ENCODE results near the gene RFX7.
A peak's percentile ranks its signal among the peaks of the same experiment; 100 is the strongest.

RFX7 gene

DNA sequence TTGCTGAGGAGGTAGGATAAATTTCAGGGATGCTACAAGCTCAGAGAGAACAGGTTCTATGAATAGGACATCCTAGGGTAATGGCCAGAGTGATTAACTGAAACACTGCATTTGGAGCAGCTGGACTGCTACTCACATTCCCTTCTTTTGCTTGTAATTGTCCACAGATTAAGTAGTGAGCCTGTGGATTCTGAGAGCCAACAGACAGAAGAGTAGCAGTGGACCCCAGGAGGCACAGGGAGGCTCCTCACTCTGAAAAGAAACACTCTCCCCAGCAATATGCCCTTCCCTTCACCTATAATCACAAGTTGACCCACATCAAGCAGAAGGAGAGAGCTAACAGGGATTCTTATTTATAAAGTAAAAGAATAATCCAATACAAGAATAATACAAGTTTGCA is 10.6 kb upstream of the RFX7 start:
- DNase-seq (ENCODE audit: insufficient read length, low spot score) (no peak), FAIRE-seq (no peak)
- TF ChIP-seq TAF1 (IDR thresholded peaks at IDR 0.05; ENCODE audit: low read depth, low read length) (no peak), PAX5 (IDR thresholded peaks at IDR 0.05; ENCODE audit: insufficient read depth, low read length, severe bottlenecking) (no peak), POU2F2 (IDR thresholded peaks at IDR 0.05; ENCODE audit: low read depth, low read length) (no peak), POLR2A (IDR thresholded peaks at IDR 0.05; ENCODE audit: low read depth, low read length) (no peak), SPI1 (IDR thresholded peaks at IDR 0.05; ENCODE audit: low read depth, low read length) (no peak), POLR2AphosphoS5 (IDR thresholded peaks at IDR 0.05; ENCODE audit: low read depth, low read length) (no peak)

DNA sequence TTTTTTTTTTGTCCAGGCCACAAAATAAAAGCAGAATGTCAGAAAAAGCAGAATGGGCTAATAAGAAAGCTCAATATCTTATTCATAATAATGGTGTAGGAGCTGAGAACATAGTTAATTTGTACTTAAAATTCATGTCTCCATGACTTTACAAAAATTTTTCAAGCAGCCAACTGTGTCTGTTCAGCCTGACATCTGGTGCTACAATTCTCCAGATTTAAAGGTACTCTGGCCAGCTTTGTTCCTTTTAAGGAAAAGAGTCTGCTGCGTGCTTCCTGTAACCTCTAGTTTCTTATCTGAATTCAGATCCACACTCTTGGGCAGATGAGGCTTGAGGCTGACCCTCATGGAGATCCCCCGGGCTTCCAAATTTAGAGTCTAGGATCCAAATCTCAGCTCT is 8.7 kb upstream of the RFX7 start:
- DNase-seq (ENCODE audit: insufficient read length, low spot score) (no peak), FAIRE-seq (no peak)
- TF ChIP-seq POLR2A (IDR thresholded peaks at IDR 0.05; ENCODE audit: low read depth, low read length) (no peak), POLR2AphosphoS5 (IDR thresholded peaks at IDR 0.05; ENCODE audit: low read depth, low read length) (no peak), PAX5 (IDR thresholded peaks at IDR 0.05; ENCODE audit: insufficient read depth, low read length, severe bottlenecking) (no peak), TAF1 (IDR thresholded peaks at IDR 0.05; ENCODE audit: low read depth, low read length) (no peak), POU2F2 (IDR thresholded peaks at IDR 0.05; ENCODE audit: low read depth, low read length) (no peak), SPI1 (IDR thresholded peaks at IDR 0.05; ENCODE audit: low read depth, low read length) (no peak)

DNA sequence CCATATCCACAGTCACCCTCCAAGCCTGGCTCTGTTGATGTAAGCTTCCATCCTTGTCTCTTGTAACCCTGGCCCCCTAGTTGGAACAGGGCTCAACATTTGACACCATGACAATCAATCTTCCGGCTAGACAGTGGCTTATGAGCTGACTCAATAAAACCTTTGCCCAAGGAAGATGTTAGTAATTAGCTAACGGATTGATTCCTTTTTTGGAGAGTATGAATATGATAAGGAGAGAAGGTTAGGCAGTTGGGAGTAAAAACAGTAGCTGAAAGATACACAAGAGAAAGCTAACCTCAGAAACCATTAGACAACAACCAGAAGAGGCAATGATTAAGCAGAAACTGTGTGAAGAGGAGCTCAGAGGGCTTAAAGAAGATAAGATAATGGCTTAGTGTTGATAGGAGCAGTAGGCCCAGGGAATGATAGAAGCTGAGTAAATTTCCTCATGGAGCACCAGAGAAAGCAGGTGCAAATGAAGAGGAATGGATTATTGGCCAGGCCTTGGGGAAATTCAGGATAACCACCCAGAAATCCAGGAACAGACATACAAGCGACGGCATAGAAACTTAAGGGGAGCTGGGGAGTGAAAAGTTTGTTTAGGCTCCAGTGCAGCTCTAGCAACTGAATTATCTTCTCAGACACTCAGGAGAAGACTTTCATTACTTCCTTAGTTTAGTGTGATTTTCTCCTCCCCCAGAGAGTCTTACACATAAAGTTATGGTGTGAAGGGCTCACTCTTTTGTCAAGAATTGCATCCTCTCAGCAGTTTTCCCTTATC is 7.8 kb upstream of the RFX7 start:
- TF ChIP-seq PAX5 (IDR thresholded peaks at IDR 0.05; ENCODE audit: insufficient read depth, low read length, severe bottlenecking): no peak
- no peak for TF ChIP-seq SPI1 (IDR thresholded peaks at IDR 0.05; ENCODE audit: low read depth, low read length)
- no peak for TF ChIP-seq POLR2AphosphoS5 (IDR thresholded peaks at IDR 0.05; ENCODE audit: low read depth, low read length)
- no peak for TF ChIP-seq POLR2A (IDR thresholded peaks at IDR 0.05; ENCODE audit: low read depth, low read length)
- TF ChIP-seq POU2F2 (IDR thresholded peaks at IDR 0.05; ENCODE audit: low read depth, low read length): no peak
- no peak for TF ChIP-seq TAF1 (IDR thresholded peaks at IDR 0.05; ENCODE audit: low read depth, low read length)
- no peak for FAIRE-seq
- no peak for DNase-seq (ENCODE audit: insufficient read length, low spot score)

DNA sequence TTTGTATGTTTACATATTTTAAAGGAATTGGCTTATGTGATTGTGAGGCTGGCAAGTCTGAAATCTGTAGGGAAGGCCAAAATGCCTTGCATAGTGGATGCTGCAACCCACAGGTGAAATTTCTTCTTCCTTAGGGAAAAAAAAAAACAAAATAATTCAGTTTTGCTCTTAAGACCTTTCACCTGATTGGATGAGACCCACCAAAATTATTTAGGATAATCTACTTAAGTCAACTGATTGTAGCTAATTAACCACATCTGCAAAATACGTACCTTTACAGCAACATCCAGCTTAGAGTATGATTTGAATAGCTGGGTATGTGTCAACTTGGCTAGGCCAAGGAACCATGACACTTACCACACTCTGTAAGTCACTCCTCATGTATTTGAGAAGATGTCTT is 6.9 kb upstream of the RFX7 start:
- FAIRE-seq (no peak), DNase-seq (ENCODE audit: insufficient read length, low spot score) (no peak)
- TF ChIP-seq PAX5 (IDR thresholded peaks at IDR 0.05; ENCODE audit: insufficient read depth, low read length, severe bottlenecking): no peak
- no peak for TF ChIP-seq POU2F2 (IDR thresholded peaks at IDR 0.05; ENCODE audit: low read depth, low read length)
- no peak for TF ChIP-seq TAF1 (IDR thresholded peaks at IDR 0.05; ENCODE audit: low read depth, low read length)
- TF ChIP-seq POLR2AphosphoS5 (IDR thresholded peaks at IDR 0.05; ENCODE audit: low read depth, low read length): no peak
- no peak for TF ChIP-seq SPI1 (IDR thresholded peaks at IDR 0.05; ENCODE audit: low read depth, low read length)
- TF ChIP-seq POLR2A (IDR thresholded peaks at IDR 0.05; ENCODE audit: low read depth, low read length): no peak

DNA sequence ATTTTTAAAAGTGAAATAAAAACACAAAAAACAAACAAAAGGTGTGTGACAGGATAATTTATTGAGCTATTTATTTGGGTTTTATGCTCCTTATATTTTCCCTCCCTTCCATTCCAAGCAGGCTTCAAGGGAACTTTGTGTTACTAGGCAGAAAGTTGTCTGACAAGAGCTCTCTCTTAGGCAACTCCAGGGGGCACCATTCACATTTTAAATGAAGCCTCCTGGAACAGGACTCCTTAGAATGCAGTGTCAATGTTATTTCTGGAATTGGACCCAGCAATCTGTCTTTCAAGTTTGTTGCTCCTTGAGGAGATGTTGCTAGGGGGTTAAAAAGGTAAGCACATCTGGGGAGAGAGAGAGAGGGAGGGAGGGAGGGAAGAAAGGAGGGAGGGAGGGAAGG is 5.4 kb upstream of the RFX7 start:
- no peak for TF ChIP-seq POLR2A (IDR thresholded peaks at IDR 0.05; ENCODE audit: low read depth, low read length)
- TF ChIP-seq POLR2AphosphoS5 (IDR thresholded peaks at IDR 0.05; ENCODE audit: low read depth, low read length): no peak
- no peak for TF ChIP-seq POU2F2 (IDR thresholded peaks at IDR 0.05; ENCODE audit: low read depth, low read length)
- FAIRE-seq: no peak

DNA sequence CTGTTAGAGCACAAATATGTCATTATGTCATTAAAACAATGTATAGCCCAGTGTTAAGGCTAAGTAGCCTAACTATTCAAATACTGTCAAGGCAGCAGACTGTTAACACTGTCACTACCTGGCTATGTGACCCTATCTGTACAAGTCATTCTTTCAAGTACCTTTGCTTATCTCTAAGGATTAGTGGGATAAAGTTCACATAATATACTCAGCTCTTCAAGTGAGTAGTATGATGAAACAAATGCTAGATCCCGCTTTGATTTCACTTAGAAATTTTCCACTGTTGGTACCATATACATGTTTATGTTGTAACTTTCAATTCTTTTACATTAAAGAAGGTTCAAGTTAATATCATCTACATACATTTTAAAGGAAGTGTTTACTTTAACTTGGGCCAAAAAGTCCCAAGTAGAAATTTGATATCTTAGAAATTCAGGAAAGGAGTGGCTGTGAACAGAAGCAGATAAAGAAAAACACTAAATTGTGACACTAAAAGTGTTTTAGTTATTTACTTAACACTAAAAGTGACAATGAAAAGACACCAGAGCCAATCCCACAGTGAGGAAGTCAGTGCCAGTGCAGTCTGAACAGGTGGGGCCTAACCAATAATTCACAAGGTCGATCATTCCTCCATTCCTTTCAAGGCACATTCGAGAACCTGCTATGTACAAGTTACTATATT is 4.8 kb upstream of the RFX7 start:
- no peak for FAIRE-seq
- TF ChIP-seq PAX5 (IDR thresholded peaks at IDR 0.05; ENCODE audit: insufficient read depth, low read length, severe bottlenecking): no peak
- no peak for TF ChIP-seq TAF1 (IDR thresholded peaks at IDR 0.05; ENCODE audit: low read depth, low read length)
- no peak for TF ChIP-seq SPI1 (IDR thresholded peaks at IDR 0.05; ENCODE audit: low read depth, low read length)
- no peak for TF ChIP-seq POLR2A (IDR thresholded peaks at IDR 0.05; ENCODE audit: low read depth, low read length)
- no peak for TF ChIP-seq POU2F2 (IDR thresholded peaks at IDR 0.05; ENCODE audit: low read depth, low read length)
- no peak for TF ChIP-seq POLR2AphosphoS5 (IDR thresholded peaks at IDR 0.05; ENCODE audit: low read depth, low read length)
- no peak for DNase-seq (ENCODE audit: insufficient read length, low spot score)

More for the DNA sequence above, 5.4 kb upstream of the RFX7 start:
- DNase-seq (ENCODE audit: insufficient read length, low spot score): no peak

DNA sequence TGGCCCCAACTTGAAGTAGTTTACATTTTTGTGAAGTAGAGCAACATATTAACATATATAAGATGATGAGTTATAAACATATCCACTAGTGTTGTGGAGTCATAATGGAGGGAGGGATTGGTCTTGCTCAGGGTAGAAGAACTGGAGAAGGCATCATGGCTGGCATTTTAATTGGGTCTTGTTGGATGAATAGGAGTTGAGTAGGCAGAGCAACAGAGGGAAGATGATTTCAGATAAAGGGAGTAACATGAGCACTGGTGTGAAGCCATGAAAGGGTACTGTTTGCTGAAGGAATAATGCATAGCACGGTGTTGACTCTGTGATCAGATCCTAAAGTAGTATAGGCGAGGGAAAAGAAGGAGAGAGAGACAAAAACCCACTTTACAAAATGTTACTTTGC is 3.6 kb upstream of the RFX7 start:
- FAIRE-seq (no peak), DNase-seq (ENCODE audit: insufficient read length, low spot score) (no peak)
- TF ChIP-seq SPI1 (IDR thresholded peaks at IDR 0.05; ENCODE audit: low read depth, low read length): no peak
- TF ChIP-seq POLR2A (IDR thresholded peaks at IDR 0.05; ENCODE audit: low read depth, low read length): no peak
- TF ChIP-seq POLR2AphosphoS5 (IDR thresholded peaks at IDR 0.05; ENCODE audit: low read depth, low read length): no peak
- no peak for TF ChIP-seq TAF1 (IDR thresholded peaks at IDR 0.05; ENCODE audit: low read depth, low read length)
- no peak for TF ChIP-seq POU2F2 (IDR thresholded peaks at IDR 0.05; ENCODE audit: low read depth, low read length)
- TF ChIP-seq PAX5 (IDR thresholded peaks at IDR 0.05; ENCODE audit: insufficient read depth, low read length, severe bottlenecking): no peak

DNA sequence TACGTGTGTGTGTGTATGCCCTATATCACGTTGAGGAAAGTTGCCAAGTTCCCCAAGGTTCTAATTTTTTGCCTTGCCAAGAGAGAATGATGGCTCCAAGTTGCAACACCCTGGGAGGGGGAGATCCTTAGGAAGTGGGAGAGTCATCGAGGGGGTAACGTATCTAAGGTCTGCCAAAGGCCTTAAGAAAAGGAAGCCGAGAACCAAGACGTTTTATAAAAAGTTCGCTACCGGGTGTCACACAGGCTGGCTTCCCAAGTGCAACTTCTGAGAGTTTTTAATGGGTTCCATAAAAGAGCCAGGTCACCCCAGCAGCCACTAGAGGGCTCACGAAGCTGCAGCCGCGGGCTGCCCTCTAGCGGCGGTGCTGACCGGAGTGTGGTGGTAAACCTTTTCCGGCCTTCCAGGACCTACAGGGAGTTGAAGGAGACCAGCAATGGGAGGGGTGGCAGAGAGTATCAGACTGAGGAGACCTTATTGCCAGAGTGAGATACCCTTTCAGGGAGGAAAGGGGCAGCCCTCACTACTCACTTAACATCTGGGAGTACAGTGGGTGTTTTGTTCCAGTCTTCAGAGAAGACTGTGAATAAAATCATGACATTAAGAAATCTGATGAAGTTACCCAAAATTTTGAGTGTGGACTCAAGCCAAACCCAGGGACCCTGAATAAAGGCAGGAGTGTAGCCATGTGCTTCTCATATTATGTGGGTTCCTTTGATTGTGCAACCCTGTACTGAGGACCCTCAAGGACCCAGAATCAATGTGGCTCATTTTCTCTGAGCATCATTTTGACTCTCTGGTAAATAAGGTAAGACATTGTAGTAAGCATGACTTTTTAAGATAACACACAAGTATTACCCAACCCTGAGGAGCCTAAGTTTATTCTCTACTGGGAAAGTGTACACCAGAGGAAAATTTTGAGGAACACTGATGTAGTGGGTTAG is 2.5 kb upstream of the RFX7 start:
- DNase-seq (ENCODE audit: insufficient read length, low spot score) (no peak), FAIRE-seq (peak; percentile 89)
- TF ChIP-seq POU2F2 (IDR thresholded peaks at IDR 0.05; ENCODE audit: low read depth, low read length) (peak; percentile 51; the same call in 1 of the 2 replicates), POLR2AphosphoS5 (IDR thresholded peaks at IDR 0.05; ENCODE audit: low read depth, low read length) (peak; percentile 88), POLR2A (IDR thresholded peaks at IDR 0.05; ENCODE audit: low read depth, low read length) (peak; percentile 88), TAF1 (IDR thresholded peaks at IDR 0.05; ENCODE audit: low read depth, low read length) (no peak; the same call in 1 of the 2 replicates), SPI1 (IDR thresholded peaks at IDR 0.05; ENCODE audit: low read depth, low read length) (no peak), PAX5 (IDR thresholded peaks at IDR 0.05; ENCODE audit: insufficient read depth, low read length, severe bottlenecking) (peak; percentile 92)
